Fibroblast of villous mesenchyme (primary cell): Measurements from ENCODE around the gene NELL1. TPM values are rescaled to one million over a fixed set of nuclear protein-coding genes. Genes with fewer than 3 reads are reported as not detected.

ENCODE experiments used
- DNase-seq: peaks from one replicate; pipeline ENCODE4 v3.0.0-alpha.2; 2010; ENCODE audit warnings: low read depth
- H3K4me3 ChIP-seq: 2 replicates; pipeline ENCODE4 v1.5.1; 2011; ENCODE audit warnings: low read depth, mild to moderate bottlenecking, low read length
- CTCF ChIP-seq: IDR thresholded peaks from 2 replicates; pipeline ENCODE4 v1.5.1; 2012; ENCODE audit warnings: low read depth, mild to moderate bottlenecking, low read length; ENCODE audit not compliant: insufficient read depth
- total RNA-seq: library from RNA; depleted of rRNA; stranded (reverse); fragments of >200 nt; gene quantifications from 2 replicates; pipeline ENCODE4 v1.2.3, GENCODE V29; 2012

The NELL1 gene
- total RNA-seq, 1 donor = not detected

GRCh38 chr11:20821046-20821445, 151.7 kb downstream of the NELL1 start:
- H3K4me3 ChIP-seq = no peak overlapping the region
- no peak for DNase-seq
- no peak for TF ChIP-seq CTCF

DNA sequence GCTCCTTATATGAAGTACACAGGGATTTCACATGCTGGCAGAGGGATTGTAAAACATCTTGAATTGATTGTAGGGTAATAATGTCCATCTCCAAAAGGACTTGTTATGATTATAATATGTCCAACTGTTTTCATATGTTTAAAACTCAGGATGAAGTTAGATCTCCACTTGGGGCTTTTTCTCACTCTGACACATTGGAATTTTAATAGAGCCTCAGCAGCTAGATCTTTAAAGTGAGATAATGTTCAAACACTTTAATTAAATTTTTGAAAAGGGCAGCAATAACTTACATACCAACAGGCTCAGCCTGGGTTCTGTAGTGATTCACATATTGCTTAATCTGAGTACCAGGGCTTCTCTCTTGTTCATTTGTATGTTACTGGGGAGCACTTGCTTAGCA, 152.1 kb downstream of the NELL1 start:
- no peak for TF ChIP-seq CTCF

GRCh38 chr11:20824773-20825172, 155.4 kb downstream of the NELL1 start:
- no peak for DNase-seq
- H3K4me3 ChIP-seq = no peak overlapping the region
- no peak for TF ChIP-seq CTCF

More for the DNA sequence above, 152.1 kb downstream of the NELL1 start:
- H3K4me3 ChIP-seq = no peak overlapping the region
- no peak for DNase-seq

DNA sequence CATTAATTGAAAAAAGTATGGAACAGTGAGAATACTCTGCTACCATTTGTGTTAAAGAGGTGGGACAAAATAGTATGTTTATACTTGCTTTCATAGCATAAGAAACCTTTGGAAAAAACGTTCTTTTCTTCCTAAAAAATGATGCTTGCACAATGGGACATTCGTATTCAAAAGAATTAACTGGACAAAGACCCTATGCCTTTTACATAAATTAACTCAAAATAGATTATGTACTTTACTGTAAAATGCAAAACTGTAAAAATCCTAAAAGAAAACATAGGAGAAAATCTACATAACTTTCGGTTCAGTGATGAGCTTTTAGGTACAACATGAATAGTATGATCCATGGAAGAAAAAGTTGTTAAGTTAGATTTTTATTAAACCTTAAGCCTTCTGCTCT, 166.2 kb downstream of the NELL1 start:
- DNase-seq = no peak
- TF ChIP-seq CTCF = no peak
- H3K4me3 ChIP-seq = no peak overlapping the region

DNA sequence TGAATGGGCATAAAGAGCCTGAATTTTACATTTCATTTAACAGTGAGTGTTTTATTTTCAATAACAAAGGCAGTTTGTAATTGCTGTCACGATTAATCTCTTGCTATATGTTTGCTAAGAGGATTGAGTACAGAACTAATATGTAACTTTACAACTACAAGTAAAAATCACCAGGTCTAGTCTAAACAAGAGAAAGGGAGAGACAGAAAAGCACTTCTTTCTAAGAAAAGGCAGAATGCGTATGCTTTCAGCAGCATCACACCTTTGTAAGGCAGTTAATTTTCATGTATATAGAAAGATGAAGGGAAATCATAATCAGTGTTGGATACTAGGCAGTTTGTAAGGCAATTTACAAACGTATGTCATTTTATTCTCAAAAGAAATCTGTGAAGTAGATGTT, 169.8 kb downstream of the NELL1 start:
- no peak for TF ChIP-seq CTCF
- no peak for DNase-seq
- no peak overlapping the region for H3K4me3 ChIP-seq

DNA sequence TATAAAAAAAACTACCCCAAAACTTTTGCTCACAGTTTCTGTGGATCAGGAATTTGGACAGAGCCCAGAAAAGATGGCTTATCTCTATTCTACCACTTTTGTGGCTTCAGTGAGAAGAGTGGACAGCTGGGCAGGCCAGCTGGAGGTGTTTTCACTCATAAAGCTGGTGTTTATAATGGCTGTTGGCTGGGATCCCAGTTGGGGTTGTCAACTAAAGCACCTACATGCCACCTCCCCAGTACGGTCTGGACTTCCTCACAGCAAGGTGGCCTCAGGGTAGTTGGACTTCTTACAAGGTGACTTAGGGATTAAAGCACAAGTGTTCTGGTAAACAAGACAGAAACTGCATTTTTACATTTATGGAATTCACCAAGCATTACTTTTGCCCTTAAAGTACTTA, 171.0 kb downstream of the NELL1 start:
- no peak for TF ChIP-seq CTCF
- no peak overlapping the region for H3K4me3 ChIP-seq
- no peak for DNase-seq

DNA sequence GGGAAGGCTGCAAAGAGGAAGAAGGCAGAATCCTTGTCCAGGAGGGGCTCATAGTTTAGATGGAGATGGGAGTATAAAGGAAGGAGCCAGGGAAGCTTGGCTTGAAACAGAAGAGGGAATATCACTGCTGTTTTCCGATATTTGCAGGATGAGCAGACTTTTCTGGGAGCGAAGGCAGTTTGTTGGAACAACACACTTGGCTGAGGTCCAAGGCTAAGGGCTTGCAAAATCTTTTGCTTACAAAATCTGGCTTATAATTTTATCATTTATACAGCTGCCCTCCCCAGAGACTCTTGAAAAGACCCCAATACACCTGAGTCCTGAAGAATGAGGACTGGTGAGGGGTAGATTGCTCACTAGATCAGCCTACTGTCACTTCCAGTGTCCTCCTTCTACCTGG, 174.8 kb downstream of the NELL1 start:
- DNase-seq = no peak
- TF ChIP-seq CTCF = no peak

More for the DNA sequence above, 174.8 kb downstream of the NELL1 start:
- H3K4me3 ChIP-seq = no peak overlapping the region
